Stimulated activated CD4-positive, alpha-beta T cell treated with anti-CD3 and anti-CD28 coated beads, Interleukin-15, amount 100 ng/mL, for 1 hour (primary cell): ENCODE measurements around the gene FAM20C.

Experiments used
- DNase-seq, 2 donors: peaks; one replicate each; pipeline ENCODE4 v3.0.0-alpha.2; 2020; ENCODE audit warnings: low read depth in 1 of 2, low spot score in 1 of 2

FAM20C gene

GRCh38 chr7:266851-267840 lies 74.8 kb downstream of the FAM20C start:
- DNase-seq: no peak

DNA sequence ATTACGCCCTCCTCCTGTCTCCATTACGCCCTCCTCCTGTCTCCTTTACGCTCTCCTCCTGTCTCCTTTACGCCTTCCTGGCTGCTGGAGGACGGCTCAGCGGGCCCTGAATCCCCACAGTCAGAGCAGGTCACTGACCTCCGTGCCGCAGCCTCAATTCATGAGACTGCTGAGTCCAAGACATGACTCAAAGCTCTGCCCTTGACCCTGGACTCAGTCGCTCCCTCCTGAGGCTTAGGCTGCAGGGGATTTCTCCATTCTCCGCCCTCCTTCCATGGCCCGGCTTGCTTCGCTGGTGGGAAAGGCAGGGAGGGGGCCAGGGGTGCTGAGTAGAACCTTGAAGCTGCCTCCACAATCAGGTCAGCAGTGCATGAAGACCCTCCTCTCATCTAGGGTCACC lies 76.6 kb downstream of the FAM20C start:
- DNase-seq: no peak

- DNase-seq: no peak
Observed at GRCh38 chr7:269721-270120, 77.3 kb downstream of the FAM20C start.

GRCh38 chr7:270351-270983 lies 78.1 kb downstream of the FAM20C start:
- no peak for DNase-seq

DNA sequence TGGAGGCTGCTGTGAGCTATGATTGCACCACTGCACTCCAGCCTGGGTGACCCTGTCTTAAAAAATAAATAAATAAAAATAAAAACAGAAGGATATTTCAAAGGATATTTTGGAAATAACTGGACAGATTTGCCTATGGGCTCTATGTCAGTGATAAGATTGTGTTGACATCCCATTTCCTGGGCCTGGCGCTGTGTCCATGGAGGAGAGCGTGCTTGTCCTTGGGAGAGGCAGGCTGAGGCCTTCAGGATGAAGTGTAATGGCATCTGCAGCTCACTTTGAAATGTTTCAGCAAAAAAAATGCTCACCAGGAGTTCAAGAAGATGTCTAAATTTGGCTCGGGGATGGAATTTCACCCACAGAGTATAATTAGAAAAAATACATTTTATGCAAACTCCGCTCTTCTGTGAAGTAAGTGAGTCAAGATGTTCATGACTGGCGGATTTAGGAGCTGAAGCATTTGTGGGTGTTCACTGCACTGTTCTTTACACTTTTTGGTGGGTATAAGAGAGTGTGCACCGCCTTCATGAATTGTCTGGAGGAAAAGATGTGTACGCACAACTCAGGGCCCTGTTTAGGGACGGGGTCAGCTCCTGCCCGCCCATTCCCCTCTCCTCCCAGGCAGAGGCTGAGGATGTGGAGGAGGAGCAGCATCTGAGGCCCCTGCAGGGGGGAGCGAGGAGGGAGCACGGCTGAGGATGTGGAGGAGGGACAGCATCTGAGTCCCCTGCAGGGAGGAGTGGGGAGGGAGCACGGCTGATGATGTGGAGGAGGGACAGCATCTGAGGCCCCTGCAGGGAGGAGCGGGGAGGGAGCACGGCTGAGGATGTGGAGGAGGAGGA lies 79.1 kb downstream of the FAM20C start:
- DNase-seq: no peak

- DNase-seq: no peak
Observed at GRCh38 chr7:272108-272615, 79.8 kb downstream of the FAM20C start.

DNA sequence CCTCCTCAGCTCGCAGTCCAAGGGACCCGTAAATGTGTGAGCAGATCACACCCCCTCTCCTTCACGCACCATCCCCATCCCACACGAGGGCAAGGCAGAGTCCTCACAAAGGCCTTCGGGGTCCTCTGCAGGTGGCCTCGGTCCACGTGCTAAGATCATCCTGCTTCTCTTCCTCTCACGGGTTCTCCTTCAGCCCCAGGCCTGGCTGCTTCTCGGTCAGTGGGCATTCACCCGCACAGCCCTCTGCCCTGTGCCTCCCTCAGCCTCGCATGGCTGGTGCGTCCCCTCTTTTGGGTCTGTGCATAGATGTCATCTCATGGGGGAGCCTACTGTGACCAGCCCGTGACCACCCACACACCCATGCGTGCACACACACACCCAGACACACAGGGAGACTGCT lies 80.3 kb downstream of the FAM20C start:
- no peak for DNase-seq

DNA sequence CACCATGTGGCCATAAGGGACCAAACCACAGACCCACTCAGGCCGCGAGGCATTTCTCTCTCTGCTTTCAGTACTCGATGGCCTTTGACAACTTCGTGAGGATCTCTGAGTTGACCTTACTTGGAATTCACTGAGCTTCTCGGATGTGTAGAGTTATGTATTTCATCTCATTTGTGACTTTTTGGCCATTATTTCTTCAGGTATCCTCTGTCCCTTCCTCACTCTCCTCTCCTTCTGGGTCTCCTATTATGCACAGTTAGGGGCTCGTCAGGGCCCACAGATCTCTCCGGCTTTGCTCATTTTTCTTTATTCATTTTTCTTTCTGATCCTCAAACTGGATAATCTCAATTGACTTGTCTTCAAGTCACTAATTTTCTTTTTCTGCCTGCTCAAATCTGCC lies 81.0 kb downstream of the FAM20C start:
- DNase-seq: no peak

- no peak for DNase-seq
Observed at GRCh38 chr7:274266-274665, 81.9 kb downstream of the FAM20C start.

DNA sequence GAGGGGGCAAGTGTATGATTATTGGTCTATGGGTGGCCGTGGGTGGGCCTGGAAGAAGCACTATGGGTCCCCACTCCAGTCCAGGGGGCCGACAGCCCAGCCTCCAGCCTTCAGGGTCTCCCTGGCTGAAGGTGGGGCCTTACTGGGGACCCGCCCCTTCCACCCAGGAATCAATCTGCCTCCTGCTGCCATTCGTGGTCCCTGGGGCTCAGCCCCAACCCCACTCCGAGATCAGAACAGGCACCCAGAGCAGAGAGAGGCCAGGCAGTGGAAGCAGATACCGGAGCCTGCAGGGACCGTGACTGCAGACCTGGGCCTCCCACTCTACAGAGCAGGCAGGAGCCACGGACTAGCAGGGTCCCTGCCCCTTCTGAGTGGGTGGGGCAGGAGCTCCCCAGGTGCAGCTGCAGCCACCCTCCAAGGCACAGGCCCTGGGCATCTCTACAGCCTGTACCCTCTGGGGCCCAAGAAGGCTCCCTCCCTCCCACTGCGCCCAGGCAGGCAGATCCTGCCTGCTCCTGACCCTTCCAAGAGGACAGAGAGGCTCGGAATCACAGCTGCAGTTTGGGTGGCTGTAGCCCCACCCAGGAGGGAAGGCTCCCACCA lies 84.0 kb downstream of the FAM20C start:
- no peak for DNase-seq

DNA sequence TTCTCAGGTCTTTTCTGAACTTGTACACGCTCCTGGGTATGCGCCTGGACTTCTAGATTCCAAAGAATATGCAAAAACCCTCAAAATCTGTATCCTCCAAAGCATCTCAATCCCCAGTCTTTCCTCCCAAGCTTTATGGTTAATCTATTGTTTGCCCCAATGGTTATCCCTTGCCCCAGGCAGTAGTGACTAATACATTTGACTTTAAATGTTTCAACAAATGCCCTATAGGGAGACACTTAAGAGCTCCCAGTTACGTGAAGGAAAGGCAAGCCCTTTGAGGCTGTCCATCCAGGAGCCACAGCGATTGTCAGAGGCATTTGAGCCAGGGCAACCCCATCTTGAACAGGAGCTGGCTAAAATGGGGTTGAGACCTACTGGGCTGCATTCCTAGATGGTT lies 84.9 kb downstream of the FAM20C start:
- no peak for DNase-seq

DNA sequence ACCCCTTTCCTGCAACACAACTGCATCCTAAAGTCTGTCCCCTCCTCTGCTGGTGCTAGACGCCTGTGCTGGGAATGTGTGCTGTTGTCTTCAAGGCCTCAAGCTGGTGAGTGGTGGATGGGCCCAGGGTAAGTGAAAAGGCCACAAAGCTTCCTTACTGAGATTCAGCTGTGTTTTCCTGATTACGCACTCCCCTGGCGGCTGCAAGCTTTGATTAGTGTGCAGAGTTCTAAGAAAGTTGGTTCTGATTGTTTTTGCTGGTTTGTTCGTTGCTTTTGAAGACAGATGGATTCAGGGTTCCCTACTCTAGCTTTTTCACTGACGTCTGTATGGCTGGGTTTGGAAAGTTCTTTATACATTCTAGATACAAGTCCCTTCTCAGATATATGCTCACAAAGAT lies 85.7 kb downstream of the FAM20C start:
- no peak for DNase-seq

- DNase-seq: no peak
Observed at GRCh38 chr7:279821-280220, 87.5 kb downstream of the FAM20C start.

- DNase-seq: no peak
Observed at GRCh38 chr7:280461-280860, 88.1 kb downstream of the FAM20C start.

DNA sequence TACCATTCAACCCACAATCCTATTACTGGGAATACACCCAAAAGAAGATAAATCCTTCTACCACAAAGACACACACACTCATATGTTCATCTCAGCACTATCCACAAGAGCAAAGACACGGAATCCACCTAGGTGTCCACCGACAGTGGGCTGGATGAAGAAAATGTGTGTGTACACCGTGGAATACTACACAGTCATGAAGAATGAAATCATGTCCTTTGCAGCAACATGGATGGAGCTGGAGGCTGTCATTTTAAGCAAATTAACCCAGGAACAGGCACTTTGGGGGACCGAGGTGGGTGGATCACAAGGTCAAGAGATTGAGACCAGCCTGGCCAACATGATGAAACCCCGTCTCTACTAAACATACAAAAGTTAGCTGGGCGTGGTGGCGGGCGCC lies 89.3 kb downstream of the FAM20C start:
- no peak for DNase-seq

- DNase-seq: no peak
Observed at GRCh38 chr7:282621-283020, 90.2 kb downstream of the FAM20C start.

DNA sequence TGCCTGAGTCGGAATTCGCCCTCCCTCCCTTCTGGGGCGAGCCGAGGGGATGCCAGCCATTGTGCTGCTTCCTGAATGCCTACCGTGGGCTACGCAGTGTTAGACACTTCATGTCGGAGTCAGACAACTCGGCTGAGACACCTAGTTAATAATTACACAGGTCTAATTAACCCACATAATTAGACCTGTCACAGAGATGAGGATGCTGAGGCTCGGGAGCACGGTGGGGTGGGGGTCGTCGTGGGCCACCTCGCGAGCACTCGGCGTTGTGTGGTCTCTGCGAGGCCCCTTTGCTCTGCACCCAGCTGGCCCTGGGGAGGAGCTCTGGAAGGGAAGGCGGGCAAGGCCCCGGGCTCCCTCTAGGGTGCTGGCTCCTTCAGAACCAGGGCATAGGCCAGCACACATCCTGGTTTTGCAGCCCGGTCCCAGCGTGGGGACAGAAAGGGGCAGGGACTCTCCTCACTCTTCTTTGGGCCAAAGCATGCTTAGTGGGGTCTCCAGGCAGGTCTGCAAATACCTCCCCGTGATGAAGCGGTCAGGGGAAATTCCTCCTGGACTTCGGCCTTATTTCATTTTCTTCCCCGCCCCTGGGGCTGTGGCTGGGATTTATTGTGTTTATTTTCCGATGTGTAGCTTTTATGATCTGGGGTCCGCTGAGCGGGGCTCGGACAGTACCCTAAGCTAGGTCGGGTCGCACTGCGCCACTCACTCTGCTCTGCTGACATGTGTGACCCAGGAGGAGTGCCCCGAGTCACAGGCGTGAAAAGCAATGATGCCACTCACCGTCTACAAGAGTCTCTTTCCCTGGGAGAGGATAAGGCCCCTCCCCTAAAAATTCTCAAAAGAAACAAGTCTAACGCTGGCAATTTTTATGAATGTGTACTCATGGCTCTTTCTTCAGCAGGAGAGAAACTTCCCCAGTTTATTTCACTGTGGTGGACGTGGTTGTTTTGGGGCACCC lies 92.7 kb downstream of the FAM20C start:
- DNase-seq: no peak

GRCh38 chr7:285731-286130 lies 93.4 kb downstream of the FAM20C start:
- no peak for DNase-seq

DNA sequence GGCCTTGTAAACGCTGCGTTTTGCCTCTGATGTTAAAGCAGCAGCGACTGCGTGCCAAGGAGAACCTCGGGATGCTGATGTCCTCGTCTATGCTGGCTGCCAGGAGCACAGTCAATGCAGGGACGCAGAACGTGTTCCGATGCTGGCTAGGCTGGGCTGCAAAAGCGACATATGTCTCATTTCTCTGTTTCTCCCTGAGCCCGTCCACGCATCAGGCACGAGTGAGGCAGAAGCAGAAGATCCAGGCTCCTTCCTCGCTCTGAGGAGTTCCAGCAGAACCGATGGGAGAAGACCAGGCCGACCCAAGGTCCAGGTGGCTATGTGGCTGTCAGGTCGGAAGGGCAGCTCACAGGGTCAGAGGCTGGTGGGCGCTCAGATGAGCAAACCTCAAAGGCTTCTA lies 93.9 kb downstream of the FAM20C start:
- DNase-seq: no peak

DNA sequence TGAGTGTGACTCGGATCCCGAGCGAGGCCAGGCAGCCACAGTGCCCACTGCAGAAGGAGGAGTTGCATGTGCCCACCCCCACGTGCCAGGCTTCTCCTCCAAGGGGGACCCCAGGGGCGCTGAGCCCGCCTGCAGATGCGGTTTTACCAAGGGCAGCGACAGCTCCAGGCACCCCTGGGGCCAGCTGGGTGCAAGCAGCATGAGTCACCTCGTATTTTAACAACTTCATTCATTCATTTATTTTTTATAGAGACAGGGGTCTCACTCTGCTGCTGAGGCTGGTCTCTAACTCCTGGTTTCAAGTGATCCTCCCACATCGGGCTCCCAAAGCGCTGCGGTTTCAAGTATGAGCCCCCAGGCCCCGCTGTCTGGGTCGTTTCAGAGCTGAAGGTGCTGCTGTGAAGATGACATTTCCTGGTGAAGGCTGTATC lies 96.3 kb downstream of the FAM20C start:
- DNase-seq: no peak
